Stimulated activated memory B cell treated with anti-CD40 and anti-IgM and Interleukin-4, amounts not matched to agents 10 μg/mL and 1 μg/mL and 100 μg/mL, for 72 hours (primary cell): Measurements from ENCODE around the gene NFIL3.

Experiments used
- ATAC-seq: fragments of 150-1000 bp; cut with Tn5 transposase; 2 replicates; pipeline ENCODE4 v1.10.0; 2021
- H3K27ac Mint-ChIP-seq: one replicate; pipeline ENCODE4 v1.8.0; 2022; ENCODE audit warnings: mild to moderate bottlenecking, mixed read lengths
- H3K27me3 Mint-ChIP-seq: one replicate; pipeline ENCODE4 v1.8.0; 2022; ENCODE audit warnings: mixed read lengths
- H3K36me3 Mint-ChIP-seq: one replicate; pipeline ENCODE4 v1.8.0; 2022; ENCODE audit warnings: mixed read lengths
- H3K4me1 Mint-ChIP-seq: one replicate; pipeline ENCODE4 v1.8.0; 2022; ENCODE audit warnings: mixed read lengths
- H3K4me3 Mint-ChIP-seq: one replicate; pipeline ENCODE4 v1.8.0; 2022; ENCODE audit warnings: mild to moderate bottlenecking, moderate library complexity, mixed read lengths
- H3K9me3 Mint-ChIP-seq: one replicate; pipeline ENCODE4 v1.8.0; 2022; ENCODE audit warnings: mixed read lengths

Gene NFIL3

DNA sequence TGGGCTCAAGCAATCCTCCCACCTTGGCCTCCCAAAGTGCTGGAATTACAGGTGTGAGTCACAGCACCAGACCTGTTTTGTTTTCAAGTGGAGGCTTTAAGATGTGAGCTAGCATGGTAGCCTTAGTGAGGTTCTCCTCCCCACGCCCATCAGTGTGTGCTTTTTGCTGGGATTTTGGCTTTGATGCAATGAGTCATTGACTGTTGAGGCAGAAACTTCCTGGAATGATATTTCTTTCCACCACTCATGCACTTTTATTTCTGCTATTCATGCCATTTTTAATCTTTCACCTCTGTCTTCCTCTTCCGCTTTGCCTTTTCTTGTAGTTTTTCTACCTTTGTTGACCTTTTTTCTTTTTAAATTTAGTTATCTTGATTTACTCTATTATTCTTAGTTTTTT lies 4.2 kb upstream of the NFIL3 start:
- Mint-ChIP-seq H3K9me3 (no peaks in the 10 kb centered on the region), H3K27ac (peak overlapping the region; percentile 17), H3K36me3 (peaks cover 5% of the 10 kb centered on the region), H3K4me1 (peaks cover 40% of the 10 kb centered on the region), H3K27me3 (peaks cover 10% of the 10 kb centered on the region), H3K4me3 (no peak overlapping the region)
- no peak for ATAC-seq

DNA sequence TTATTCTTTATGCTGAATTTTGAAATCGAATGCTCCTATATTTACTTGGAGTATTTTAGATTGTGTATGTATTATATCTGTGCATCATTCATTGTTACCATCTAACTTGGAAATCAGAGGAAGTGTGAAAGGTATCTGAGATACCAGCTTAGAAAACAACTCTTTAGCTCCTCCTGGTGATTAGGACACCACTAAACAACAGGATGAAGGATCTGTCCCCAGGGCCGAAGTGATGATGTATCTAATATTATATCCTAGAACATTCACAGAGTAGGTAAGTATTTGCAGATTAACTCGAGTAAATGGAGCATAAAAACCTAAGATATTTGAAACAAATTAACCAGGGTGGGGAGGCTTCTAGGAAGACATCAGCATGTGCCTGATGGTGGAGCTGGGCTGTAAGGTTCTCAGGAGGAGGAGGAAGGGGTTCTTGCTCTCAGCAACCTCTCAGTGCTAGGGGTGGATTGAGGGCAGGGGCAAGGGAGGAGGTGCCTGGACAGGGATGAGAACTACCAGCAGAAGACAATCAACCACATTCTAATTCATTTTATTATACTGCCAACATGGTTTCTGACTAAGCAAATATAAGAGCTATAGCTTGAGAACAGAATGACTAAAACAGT lies 2.6 kb upstream of the NFIL3 start:
- peaks cover 20% of the 10 kb centered on the region for H3K36me3 Mint-ChIP-seq
- peaks cover 47% of the 10 kb centered on the region for H3K4me1 Mint-ChIP-seq
- H3K27me3 Mint-ChIP-seq: peaks cover 10% of the 10 kb centered on the region
- H3K27ac Mint-ChIP-seq: peak overlapping the region; percentile 98
- ATAC-seq: no peak
- H3K9me3 Mint-ChIP-seq: no peaks in the 10 kb centered on the region
- no peak overlapping the region for H3K4me3 Mint-ChIP-seq

DNA sequence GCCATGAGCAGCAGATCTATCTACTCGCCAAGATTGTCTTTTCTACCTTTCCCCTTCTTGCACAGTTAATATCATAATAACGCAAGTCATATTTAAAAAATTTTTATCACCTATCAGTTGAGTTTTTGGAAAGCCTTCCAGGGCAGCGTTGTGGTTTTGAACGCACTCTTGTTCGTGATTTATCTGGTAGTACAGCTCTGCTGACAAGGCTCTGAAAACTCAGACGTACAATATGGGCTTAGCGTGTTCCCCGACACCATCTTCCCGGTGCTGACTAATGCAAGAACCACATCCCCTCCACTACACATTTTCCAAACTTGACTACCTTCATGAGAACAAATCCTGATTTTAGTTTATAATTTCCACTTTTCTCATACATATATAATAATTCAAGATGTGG lies 1.6 kb upstream of the NFIL3 start:
- peak overlapping the region; percentile 95 for H3K4me3 Mint-ChIP-seq
- ATAC-seq: no peak

DNA sequence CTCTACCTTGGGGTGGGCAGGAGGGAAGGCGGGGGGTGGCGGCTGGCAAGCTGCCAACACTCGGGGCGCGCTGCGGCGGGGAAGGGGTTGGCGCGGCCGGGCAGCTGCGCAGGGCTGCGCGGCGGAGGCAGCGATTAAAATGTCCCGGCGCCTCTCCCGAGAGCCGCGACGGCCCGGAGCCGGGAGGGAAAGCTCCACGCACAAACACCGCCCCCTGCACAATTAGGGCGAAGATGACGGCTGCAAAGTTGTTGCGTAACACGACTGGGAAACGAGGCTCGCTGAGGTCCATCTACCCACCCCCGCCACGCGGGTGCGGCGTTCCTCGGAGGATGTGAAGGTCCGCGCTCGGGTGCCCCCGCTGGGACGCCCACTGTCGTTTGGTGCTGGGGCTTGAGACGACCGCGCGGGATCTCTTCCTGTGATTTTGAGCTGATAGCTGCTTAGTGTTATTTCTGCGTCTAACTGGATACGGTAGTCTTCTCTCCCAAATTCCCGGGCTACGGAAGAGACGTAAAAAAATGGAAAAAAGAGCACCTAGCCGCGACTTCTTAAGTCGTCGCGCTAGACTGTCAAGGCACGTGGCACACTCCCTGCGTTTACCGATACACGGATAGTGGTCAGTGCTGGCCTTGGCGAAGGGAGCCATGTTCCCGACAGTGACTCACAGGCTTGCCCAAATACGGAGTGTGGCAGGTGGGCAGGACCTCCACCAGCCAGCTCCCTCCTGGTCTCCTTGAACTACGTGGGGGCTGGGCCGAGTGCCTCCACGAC lies 958 bp upstream of the NFIL3 start:
- H3K4me1 Mint-ChIP-seq: peaks cover 59% of the 10 kb centered on the region
- peaks cover 10% of the 10 kb centered on the region for H3K27me3 Mint-ChIP-seq
- H3K4me3 Mint-ChIP-seq: peak overlapping the region; percentile 95
- no peaks in the 10 kb centered on the region for H3K9me3 Mint-ChIP-seq
- peak; percentile 58 for ATAC-seq
- peaks cover 29% of the 10 kb centered on the region for H3K36me3 Mint-ChIP-seq
- peak overlapping the region; percentile 98 for H3K27ac Mint-ChIP-seq

More for the DNA sequence above, 1.6 kb upstream of the NFIL3 start:
- H3K27ac Mint-ChIP-seq: peak overlapping the region; percentile 98
- H3K9me3 Mint-ChIP-seq: no peaks in the 10 kb centered on the region
- peaks cover 10% of the 10 kb centered on the region for H3K27me3 Mint-ChIP-seq
- H3K4me1 Mint-ChIP-seq: peaks cover 53% of the 10 kb centered on the region
- peaks cover 27% of the 10 kb centered on the region for H3K36me3 Mint-ChIP-seq

DNA sequence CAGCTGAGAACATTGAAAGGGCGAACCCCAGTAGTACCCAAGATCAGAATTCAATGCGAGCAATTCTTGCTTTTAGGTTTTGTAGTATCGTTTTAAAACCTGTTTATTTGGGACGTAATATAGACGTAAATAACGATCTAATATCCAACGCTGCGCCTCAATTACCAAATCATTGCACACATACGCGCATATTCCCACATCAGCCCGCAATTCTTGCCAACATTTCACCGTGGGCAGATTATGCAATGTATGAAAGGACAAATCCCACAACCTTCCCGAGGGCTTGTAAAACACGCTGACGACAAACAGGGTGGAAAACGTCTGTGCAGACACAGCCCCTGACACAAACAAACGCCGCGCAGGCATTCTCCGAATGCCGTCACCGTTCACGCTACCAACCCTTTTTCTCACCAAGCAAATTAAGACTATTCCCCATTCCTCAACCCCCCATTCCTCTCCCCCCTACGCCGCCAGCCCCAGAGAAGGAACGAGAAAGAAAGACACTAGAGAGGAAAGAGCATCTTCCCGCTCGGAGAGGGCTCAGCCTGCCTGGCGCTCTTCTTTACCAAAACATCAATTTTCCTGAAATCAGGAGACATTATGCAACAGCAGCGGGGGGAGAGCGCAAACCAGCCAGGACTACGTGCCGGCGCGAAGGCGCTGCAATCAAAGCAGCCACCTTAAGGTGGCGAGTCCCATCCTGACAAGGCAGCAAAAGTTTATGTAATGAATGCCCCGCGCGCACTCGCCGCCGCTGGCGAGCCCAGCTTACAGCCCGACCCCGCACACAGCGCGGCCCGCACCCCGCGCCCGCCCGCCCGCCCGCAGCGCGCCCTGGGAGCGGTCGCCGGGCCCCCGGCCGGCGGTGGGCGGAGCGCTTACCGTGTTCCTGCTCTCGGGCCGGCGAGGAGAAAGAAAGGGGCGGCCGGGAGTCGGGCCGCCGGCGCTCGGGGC lies 597 bp downstream of the NFIL3 start:
- peak overlapping the region; percentile 90 for H3K27ac Mint-ChIP-seq
- H3K4me3 Mint-ChIP-seq: peak overlapping the region; percentile 92
- no peaks in the 10 kb centered on the region for H3K9me3 Mint-ChIP-seq
- peaks cover 29% of the 10 kb centered on the region for H3K36me3 Mint-ChIP-seq
- peaks cover 3% of the 10 kb centered on the region for H3K27me3 Mint-ChIP-seq
- peak; percentile 51 for ATAC-seq
- H3K4me1 Mint-ChIP-seq: peaks cover 63% of the 10 kb centered on the region

DNA sequence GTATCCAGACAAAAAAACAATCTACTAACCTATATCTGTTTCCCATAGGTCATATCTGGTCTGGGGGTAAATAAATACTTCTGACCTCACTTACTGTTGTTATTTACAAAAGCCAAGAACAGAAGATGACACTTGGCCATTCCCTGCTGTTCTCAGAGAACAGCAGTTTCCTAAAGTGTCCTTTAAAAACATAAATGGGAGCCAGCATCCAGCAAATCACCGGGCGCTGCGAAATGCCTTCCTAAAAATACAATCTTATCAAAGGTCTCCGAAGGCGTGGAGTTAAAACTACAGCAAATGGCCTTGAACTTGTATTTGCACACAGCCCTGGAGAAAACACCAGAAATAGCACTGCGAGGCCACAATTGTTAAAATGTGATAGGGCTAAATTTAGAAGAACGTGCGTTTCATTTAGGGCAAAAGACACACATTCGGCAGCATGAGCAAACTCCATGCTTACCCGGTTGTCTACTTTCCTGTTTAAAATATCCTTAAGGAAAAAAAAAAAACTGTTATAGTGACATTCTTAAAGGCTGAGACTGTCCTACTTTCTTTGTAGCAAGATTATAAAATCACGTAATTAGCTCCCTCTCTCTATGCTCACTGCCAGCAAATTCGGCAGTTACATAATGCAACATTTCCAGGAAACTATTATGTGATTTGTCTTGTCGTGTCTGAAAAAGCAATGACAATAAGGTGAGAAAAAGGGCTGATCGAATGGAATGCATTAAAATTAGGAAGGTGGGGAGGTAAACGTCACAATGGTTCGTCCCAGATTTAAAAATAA lies 1.5 kb downstream of the NFIL3 start:
- H3K4me3 Mint-ChIP-seq: peak overlapping the region; percentile 92
- peaks cover 60% of the 10 kb centered on the region for H3K4me1 Mint-ChIP-seq
- no peaks in the 10 kb centered on the region for H3K27me3 Mint-ChIP-seq
- peaks cover 29% of the 10 kb centered on the region for H3K36me3 Mint-ChIP-seq
- peak overlapping the region; percentile 90 for H3K27ac Mint-ChIP-seq
- no peak for ATAC-seq
- H3K9me3 Mint-ChIP-seq: no peaks in the 10 kb centered on the region

DNA sequence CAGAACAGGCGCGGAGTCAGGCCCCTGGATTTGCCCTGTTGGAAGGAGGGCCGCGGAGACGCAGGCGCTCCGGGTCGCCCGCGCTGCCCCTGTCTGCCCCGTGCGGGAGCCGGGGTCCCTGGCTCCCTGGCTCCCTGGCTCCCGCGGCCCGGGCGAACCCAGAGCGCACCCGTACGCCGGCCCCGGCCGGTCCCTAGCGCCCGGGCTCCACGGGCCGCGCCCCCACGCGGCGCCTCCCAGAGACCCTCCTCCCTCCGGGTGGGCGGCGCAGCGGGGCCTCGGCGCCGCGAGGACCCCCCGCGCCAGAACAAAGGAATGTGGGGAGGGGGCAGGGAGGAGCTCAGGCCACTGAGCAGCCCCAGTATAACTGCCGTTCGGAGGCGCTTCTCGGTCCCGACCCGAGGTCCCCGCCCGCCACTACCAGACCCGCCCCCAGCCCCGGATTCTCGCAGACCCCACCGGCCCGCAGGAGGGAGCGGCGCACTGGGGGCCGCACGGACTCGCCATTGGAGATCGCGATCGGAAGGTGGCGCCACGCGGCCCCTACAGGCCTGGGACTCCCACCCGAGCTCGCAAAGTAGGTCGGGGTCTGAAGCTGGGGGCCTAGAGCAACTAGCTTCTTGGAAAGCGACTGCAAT lies 2.4 kb downstream of the NFIL3 start:
- Mint-ChIP-seq H3K9me3 (no peaks in the 10 kb centered on the region), H3K27ac (peak overlapping the region; percentile 90), H3K4me3 (peak overlapping the region; percentile 92), H3K36me3 (peaks cover 29% of the 10 kb centered on the region), H3K27me3 (no peaks in the 10 kb centered on the region), H3K4me1 (peaks cover 64% of the 10 kb centered on the region)
- no peak for ATAC-seq

- Mint-ChIP-seq H3K27ac (peak overlapping the region; percentile 23), H3K27me3 (no peaks in the 10 kb centered on the region), H3K36me3 (peaks cover 29% of the 10 kb centered on the region), H3K4me1 (peaks cover 64% of the 10 kb centered on the region), H3K9me3 (no peaks in the 10 kb centered on the region), H3K4me3 (peak overlapping the region; percentile 92)
- no peak for ATAC-seq
Measured at GRCh38 chr9:91420501-91421127, 3.0 kb downstream of the NFIL3 start.

GRCh38 chr9:91419222-91420191 lies 4.1 kb downstream of the NFIL3 start:
- H3K36me3 Mint-ChIP-seq: peaks cover 29% of the 10 kb centered on the region
- peak overlapping the region; percentile 9 for H3K4me3 Mint-ChIP-seq
- H3K27me3 Mint-ChIP-seq: no peaks in the 10 kb centered on the region
- H3K9me3 Mint-ChIP-seq: no peaks in the 10 kb centered on the region
- H3K4me1 Mint-ChIP-seq: peaks cover 64% of the 10 kb centered on the region
- ATAC-seq: no peak
- H3K27ac Mint-ChIP-seq: peak overlapping the region; percentile 37

DNA sequence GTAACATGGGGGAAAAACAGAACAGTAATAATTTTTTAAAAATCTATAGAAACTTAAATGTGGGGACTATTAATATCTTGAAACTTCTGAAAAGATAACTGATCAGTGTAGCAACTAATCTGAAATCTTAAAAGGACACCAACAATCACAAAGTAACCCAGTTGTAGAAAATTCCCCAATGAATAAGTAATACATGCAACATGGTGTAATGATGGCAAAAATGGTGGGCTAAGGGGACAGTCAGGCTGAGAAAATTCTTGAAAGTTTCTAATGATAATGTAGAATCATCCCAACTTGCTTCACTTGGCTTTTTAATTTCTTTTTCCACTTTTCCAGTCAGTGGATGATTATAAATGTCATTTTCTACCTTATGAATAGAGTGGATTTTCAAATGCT lies 5.4 kb downstream of the NFIL3 start:
- no peaks in the 10 kb centered on the region for H3K9me3 Mint-ChIP-seq
- H3K36me3 Mint-ChIP-seq: peaks cover 40% of the 10 kb centered on the region
- no peak for ATAC-seq
- no peak overlapping the region for H3K4me3 Mint-ChIP-seq
- H3K27ac Mint-ChIP-seq: no peak overlapping the region
- H3K4me1 Mint-ChIP-seq: peaks cover 74% of the 10 kb centered on the region
- no peaks in the 10 kb centered on the region for H3K27me3 Mint-ChIP-seq

DNA sequence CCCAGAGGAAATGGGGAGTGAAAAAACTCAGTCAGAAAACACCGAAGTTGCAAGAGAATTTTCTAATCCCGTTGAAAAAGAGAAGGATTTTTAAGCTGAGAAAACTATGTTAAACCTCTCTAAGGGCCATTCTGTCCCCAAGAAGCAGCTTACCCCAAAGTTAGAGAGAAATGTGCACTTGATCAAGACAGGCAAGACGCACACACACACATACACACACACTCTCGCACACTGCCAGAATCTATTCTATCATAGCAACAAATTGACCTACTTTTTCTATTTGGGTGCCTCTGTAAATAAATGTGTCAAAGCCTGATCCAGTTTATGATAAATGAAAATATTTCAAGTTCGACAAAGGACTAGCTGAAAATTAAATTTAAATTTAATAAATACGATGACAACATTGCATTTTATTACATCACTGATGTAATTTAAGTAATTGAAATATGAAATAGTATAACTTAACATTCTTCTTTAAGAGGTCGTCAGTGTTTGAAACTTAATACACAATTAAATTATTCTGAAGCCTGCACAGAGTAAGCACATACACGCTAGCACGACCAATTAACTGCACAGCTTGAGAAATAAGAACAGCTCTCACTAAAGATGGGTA lies 5.9 kb downstream of the NFIL3 start:
- peaks cover 69% of the 10 kb centered on the region for H3K4me1 Mint-ChIP-seq
- H3K27me3 Mint-ChIP-seq: no peaks in the 10 kb centered on the region
- no peak overlapping the region for H3K27ac Mint-ChIP-seq
- peaks cover 35% of the 10 kb centered on the region for H3K36me3 Mint-ChIP-seq
- ATAC-seq: no peak
- H3K4me3 Mint-ChIP-seq: no peak overlapping the region
- H3K9me3 Mint-ChIP-seq: no peaks in the 10 kb centered on the region

DNA sequence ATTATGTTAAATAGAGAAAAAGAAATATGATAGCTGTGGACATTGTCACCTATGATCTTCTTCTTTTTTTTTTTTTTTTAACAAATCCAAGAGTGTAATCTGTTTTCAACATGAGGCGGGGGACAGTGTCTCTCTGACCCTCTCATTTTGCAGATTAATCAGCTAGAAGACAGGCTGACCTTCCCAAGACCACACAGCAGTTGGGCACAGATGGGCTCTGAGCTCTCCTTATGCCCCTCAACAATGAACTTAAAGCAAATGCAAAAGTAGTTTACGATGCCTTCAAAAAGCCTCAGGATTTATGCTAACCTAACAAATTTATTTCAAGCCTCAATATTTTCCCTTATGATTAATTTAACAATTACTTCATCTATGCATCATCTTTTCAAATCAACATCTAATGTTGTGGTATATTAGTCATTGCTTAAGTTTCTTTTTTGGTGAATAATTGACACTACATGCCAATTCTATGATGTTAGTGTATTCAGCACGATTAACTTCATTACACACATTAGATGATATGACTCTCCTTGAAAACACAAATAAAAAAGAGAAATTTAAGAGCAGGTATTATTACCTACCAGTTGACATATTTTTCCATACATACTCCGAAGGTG lies 7.4 kb downstream of the NFIL3 start:
- H3K27ac Mint-ChIP-seq: peak overlapping the region; percentile 70
- no peak for ATAC-seq
- peaks cover 23% of the 10 kb centered on the region for H3K36me3 Mint-ChIP-seq
- no peaks in the 10 kb centered on the region for H3K9me3 Mint-ChIP-seq
- H3K27me3 Mint-ChIP-seq: no peaks in the 10 kb centered on the region
- peaks cover 68% of the 10 kb centered on the region for H3K4me1 Mint-ChIP-seq
- no peak overlapping the region for H3K4me3 Mint-ChIP-seq
